Trophoblast cell (in vitro differentiated cells and primary cell): ENCODE measurements around the gene MED13L.

Source experiments
- DNase-seq, 2 donors: peaks; one replicate each; pipeline ENCODE4 v3.0.0-alpha.2; 2016
- H2AFZ ChIP-seq: 2 replicates; pipeline ENCODE4 v1.6.1; 2013; ENCODE audit warnings: low read length, moderate library complexity, mild to moderate bottlenecking; ENCODE audit not compliant: insufficient read depth, poor library complexity
- H2AK5ac ChIP-seq: 2 replicates; pipeline ENCODE4 v1.6.1; 2013; ENCODE audit warnings: mild to moderate bottlenecking, low read length
- H2BK120ac ChIP-seq: 2 replicates; pipeline ENCODE4 v1.6.1; 2013; ENCODE audit warnings: low read length, mild to moderate bottlenecking, moderate library complexity; ENCODE audit not compliant: insufficient read depth, poor library complexity
- H2BK12ac ChIP-seq: 2 replicates; pipeline ENCODE4 v1.6.1; 2013; ENCODE audit warnings: mild to moderate bottlenecking, low read length, moderate library complexity
- H2BK5ac ChIP-seq: 2 replicates; pipeline ENCODE4 v1.6.1; 2013; ENCODE audit warnings: low read length, low read depth, moderate library complexity, mild to moderate bottlenecking; ENCODE audit not compliant: poor library complexity
- H3K14ac ChIP-seq: 2 replicates; pipeline ENCODE4 v1.6.1; 2013; ENCODE audit warnings: mild to moderate bottlenecking, low read length
- H3K18ac ChIP-seq: 2 replicates; pipeline ENCODE4 v1.6.1; 2013; ENCODE audit warnings: mild to moderate bottlenecking, low read length
- H3K23ac ChIP-seq: 2 replicates; pipeline ENCODE4 v1.6.1; 2013; ENCODE audit warnings: low read length
- H3K27ac ChIP-seq: 2 replicates; pipeline ENCODE4 v1.5.1; 2013; ENCODE audit warnings: low read depth, mild to moderate bottlenecking, inconsistent platforms, low read length, moderate library complexity
- H3K27me3 ChIP-seq: 2 replicates; pipeline ENCODE4 v1.6.1; 2013; ENCODE audit warnings: inconsistent platforms, mild to moderate bottlenecking, low read length, moderate library complexity; ENCODE audit not compliant: insufficient read depth
- H3K36me3 ChIP-seq, 2 experiments: 1 replicate in 1 of 2; 2 replicates in 1 of 2; pipeline ENCODE4 v1.6.1; 2013; ENCODE audit warnings: low read length in 2 of 2, mild to moderate bottlenecking in 2 of 2, moderate library complexity in 1 of 2; ENCODE audit not compliant: insufficient read depth in 2 of 2, control insufficient read depth in 1 of 2
- H3K4ac ChIP-seq: 2 replicates; pipeline ENCODE4 v1.6.1; 2013; ENCODE audit warnings: low read depth, mild to moderate bottlenecking, low read length, moderate library complexity
- H3K4me1 ChIP-seq, 2 experiments: 1 replicate in 1 of 2; 2 replicates in 1 of 2; pipeline ENCODE4 v1.6.1; 2013; ENCODE audit warnings: low read length in 2 of 2, mild to moderate bottlenecking in 2 of 2, moderate library complexity in 1 of 2; ENCODE audit not compliant: insufficient read depth in 2 of 2, control insufficient read depth in 1 of 2
- H3K4me2 ChIP-seq: 2 replicates; pipeline ENCODE4 v1.6.1; 2013; ENCODE audit warnings: inconsistent platforms, mild to moderate bottlenecking, low read length, moderate library complexity
- H3K4me3 ChIP-seq: 2 replicates; pipeline ENCODE4 v1.5.1; 2013; ENCODE audit warnings: mild to moderate bottlenecking, low read depth, low read length, inconsistent platforms
- H3K79me1 ChIP-seq: one replicate; pipeline ENCODE4 v1.6.1; 2013; ENCODE audit warnings: low read length
- H3K79me2 ChIP-seq: 2 replicates; pipeline ENCODE4 v1.6.1; 2013; ENCODE audit warnings: low read length, mild to moderate bottlenecking; ENCODE audit not compliant: control insufficient read depth, insufficient read depth, poor library complexity
- H3K9ac ChIP-seq: 2 replicates; pipeline ENCODE4 v1.6.1; 2013; ENCODE audit warnings: mild to moderate bottlenecking, low read length
- H3K9me3 ChIP-seq: 2 replicates; pipeline ENCODE4 v1.6.1; 2013; ENCODE audit warnings: low read depth, mild to moderate bottlenecking, control low read depth, inconsistent platforms, low read length; ENCODE audit not compliant: insufficient read depth
- H4K12ac ChIP-seq: 2 replicates; pipeline ENCODE4 v1.6.1; 2013; ENCODE audit warnings: low read depth, mild to moderate bottlenecking, low read length, moderate library complexity
- H4K8ac ChIP-seq: 2 replicates; pipeline ENCODE4 v1.6.1; 2013; ENCODE audit warnings: low read depth, mild to moderate bottlenecking, low read length, moderate library complexity
- H4K91ac ChIP-seq: one replicate; pipeline ENCODE4 v1.6.1; 2013; ENCODE audit warnings: low read depth, mild to moderate bottlenecking, low read length, moderate library complexity
- WGBS: extraction: QIAGEN DNeasy Blood & Tissue Kit; methylation state at CpG from one replicate; pipeline ENCODE4 v1.1.7; 2013; ENCODE audit warnings: missing lambda C conversion rate; ENCODE audit not compliant: insufficient read length, insufficient coverage; ENCODE audit errors: extremely low coverage; 5-methylcytosine and 5-hydroxymethylcytosine counted together

Gene MED13L

GRCh38 chr12:116067892-116068291 is 209.6 kb downstream of the MED13L start:
- Histone ChIP-seq H3K27ac (no peak overlapping the region), H2BK120ac (no peak overlapping the region)

DNA sequence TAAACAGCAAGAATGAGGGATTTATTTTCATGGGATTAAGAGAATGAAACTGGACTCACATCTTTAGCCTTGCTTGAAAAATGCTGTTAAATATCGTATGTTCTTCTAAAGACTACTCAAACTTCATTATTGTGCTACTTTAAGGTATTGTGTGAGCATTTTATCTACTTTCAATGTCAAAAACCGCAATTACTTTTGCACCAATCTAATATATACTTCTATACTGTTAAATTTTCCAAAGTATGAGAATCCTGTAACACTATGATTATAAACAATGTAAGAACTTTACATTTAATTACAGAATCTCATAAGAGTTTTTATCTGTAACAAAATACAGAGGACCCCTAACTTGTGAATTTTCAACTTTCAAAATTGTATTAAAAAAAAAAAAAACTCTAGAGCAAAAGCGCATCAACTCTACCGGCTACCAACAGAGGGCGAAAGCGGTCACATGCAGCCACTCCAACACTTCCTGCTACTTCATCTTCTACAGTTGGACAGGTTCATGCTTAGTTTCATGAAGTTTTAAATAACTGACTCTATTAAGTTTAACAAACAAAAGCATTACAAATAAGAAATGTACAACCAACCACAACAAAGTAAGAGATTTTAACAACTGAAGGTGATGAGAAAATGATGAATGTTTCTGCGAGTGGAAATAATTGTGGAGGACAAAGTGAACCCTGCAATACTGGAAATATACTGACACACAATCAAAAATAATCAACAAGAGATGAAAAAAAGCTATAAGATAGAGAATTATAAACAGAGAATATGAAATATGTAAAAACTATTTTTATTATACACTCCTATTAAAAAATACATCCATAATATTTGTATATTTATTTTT is 210.9 kb downstream of the MED13L start:
- no peak overlapping the region for H3K18ac ChIP-seq
- peaks cover 3% of the 10 kb centered on the region for H3K79me2 ChIP-seq
- H2BK5ac ChIP-seq: no peak overlapping the region
- no peak overlapping the region for H3K14ac ChIP-seq
- no CpG with 5 or more reads among the region's 7 CpGs for WGBS
- no peak overlapping the region for H2AK5ac ChIP-seq
- H2BK120ac ChIP-seq: no peak overlapping the region
- H3K36me3 ChIP-seq: no peaks in the 10 kb centered on the region
- no peak overlapping the region for H3K23ac ChIP-seq
- H3K79me1 ChIP-seq: no peaks in the 10 kb centered on the region
- DNase-seq: peak; percentile 19 to 67
- no peak overlapping the region for H3K4me3 ChIP-seq
- no peak overlapping the region for H3K9ac ChIP-seq
- no peaks in the 10 kb centered on the region for H3K27me3 ChIP-seq
- H3K27ac ChIP-seq: no peak overlapping the region
- H3K4me1 ChIP-seq: peaks cover 0 to 7% of the 10 kb centered on the region in 2 experiments
- no peak overlapping the region for H4K8ac ChIP-seq
- H3K4me2 ChIP-seq: no peak overlapping the region
- no peak overlapping the region for H2BK12ac ChIP-seq
- H2AFZ ChIP-seq: no peak overlapping the region
- H3K4ac ChIP-seq: no peak overlapping the region
- H3K9me3 ChIP-seq: no peaks in the 10 kb centered on the region
- no peak overlapping the region for H4K91ac ChIP-seq
- H4K12ac ChIP-seq: no peak overlapping the region

More at GRCh38 chr12:116067892-116068291, 209.6 kb downstream of the MED13L start:
- no peak overlapping the region for H3K4me2 ChIP-seq
- H3K9ac ChIP-seq: no peak overlapping the region
- no peak overlapping the region for H2AFZ ChIP-seq
- no peak overlapping the region for H3K14ac ChIP-seq
- no peaks in the 10 kb centered on the region for H3K79me1 ChIP-seq
- no peak overlapping the region for H2AK5ac ChIP-seq
- peaks cover 0 to 7% of the 10 kb centered on the region in 2 experiments for H3K4me1 ChIP-seq
- H3K4ac ChIP-seq: no peak overlapping the region
- no CpG with 5 or more reads among the region's 3 CpGs for WGBS
- no peaks in the 10 kb centered on the region for H3K27me3 ChIP-seq
- no peak for DNase-seq
- no peak overlapping the region for H3K23ac ChIP-seq
- peaks cover 3% of the 10 kb centered on the region for H3K79me2 ChIP-seq
- H4K8ac ChIP-seq: no peak overlapping the region
- H4K12ac ChIP-seq: no peak overlapping the region
- H3K18ac ChIP-seq: no peak overlapping the region
- no peaks in the 10 kb centered on the region for H3K36me3 ChIP-seq
- no peak overlapping the region for H2BK5ac ChIP-seq
- no peak overlapping the region for H4K91ac ChIP-seq
- H3K9me3 ChIP-seq: no peaks in the 10 kb centered on the region
- no peak overlapping the region for H2BK12ac ChIP-seq
- H3K4me3 ChIP-seq: no peak overlapping the region

- Histone ChIP-seq H3K14ac (no peak overlapping the region), H3K4me2 (peak overlapping the region; percentile 17), H3K27ac (no peak overlapping the region), H3K4me3 (no peak overlapping the region), H2AFZ (no peak overlapping the region), H2BK120ac (no peak overlapping the region), H4K91ac (no peak overlapping the region), H4K12ac (no peak overlapping the region), H2BK5ac (no peak overlapping the region), H3K23ac (no peak overlapping the region), H3K9ac (no peak overlapping the region), H3K9me3 (no peaks in the 10 kb centered on the region), H3K4ac (no peak overlapping the region), H3K36me3 (no peaks in the 10 kb centered on the region), H2AK5ac (no peak overlapping the region), H3K27me3 (no peaks in the 10 kb centered on the region), H3K4me1 (peaks cover 0 to 7% of the 10 kb centered on the region in 2 experiments), H3K79me1 (no peaks in the 10 kb centered on the region), H3K79me2 (peaks cover 3% of the 10 kb centered on the region), H4K8ac (no peak overlapping the region), H3K18ac (no peak overlapping the region), H2BK12ac (no peak overlapping the region)
- no CpG with 5 or more reads among the region's 1 CpG for WGBS
- no peak for DNase-seq
Observed at GRCh38 chr12:116065606-116066005, 211.9 kb downstream of the MED13L start.

DNA sequence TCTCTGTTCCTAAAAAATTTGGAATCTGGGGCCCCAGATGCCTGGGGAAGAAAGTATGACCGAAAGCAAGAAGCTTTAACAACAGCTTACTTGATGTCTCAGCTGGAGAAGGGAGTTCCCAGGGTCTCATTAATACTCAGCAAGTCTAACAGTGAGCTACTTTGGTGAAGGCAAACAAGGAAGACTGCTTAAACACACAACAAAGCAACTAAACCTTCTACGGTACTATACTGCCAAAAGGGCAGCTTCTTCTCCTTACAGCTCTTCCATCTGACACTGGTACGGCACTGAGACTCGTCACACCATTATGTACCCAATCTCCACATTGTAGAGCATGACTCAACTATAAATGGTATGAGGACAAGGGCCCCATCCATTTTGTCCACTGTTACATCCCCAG is 213.0 kb downstream of the MED13L start:
- Histone ChIP-seq H3K4me1 (peaks cover 0 to 7% of the 10 kb centered on the region in 2 experiments), H2BK5ac (no peak overlapping the region), H3K4me3 (no peak overlapping the region), H4K8ac (no peak overlapping the region), H3K18ac (no peak overlapping the region), H2AFZ (no peak overlapping the region), H3K27ac (no peak overlapping the region), H3K79me1 (no peaks in the 10 kb centered on the region), H3K9me3 (no peaks in the 10 kb centered on the region), H3K23ac (peak overlapping the region; percentile 25), H3K79me2 (peaks cover 3% of the 10 kb centered on the region), H3K14ac (no peak overlapping the region), H3K4ac (peak overlapping the region; percentile 67), H3K36me3 (no peaks in the 10 kb centered on the region), H4K91ac (no peak overlapping the region), H3K4me2 (no peak overlapping the region), H2AK5ac (no peak overlapping the region), H2BK12ac (no peak overlapping the region), H3K9ac (no peak overlapping the region), H3K27me3 (no peaks in the 10 kb centered on the region), H2BK120ac (no peak overlapping the region), H4K12ac (no peak overlapping the region)
- no CpG with 5 or more reads among the region's 4 CpGs for WGBS
- no peak for DNase-seq
